B cell (primary cell): ENCODE data around the gene ID3.

ENCODE experiments used
- EZH2 ChIP-seq: IDR thresholded peaks from 2 replicates; pipeline ENCODE4 v1.6.1; 2012; ENCODE audit warnings: borderline replicate concordance, low read depth, mild to moderate bottlenecking, moderate library complexity, low read length; ENCODE audit not compliant: insufficient read depth, poor library complexity, severe bottlenecking
- TF ChIP-seq, protein P1 (sequence below): fragments of 200-600 bp; IDR thresholded peaks from one replicate; pipeline ENCODE4 v1.8.0; 2022; ENCODE audit warnings: antibody characterized with exemption, mild to moderate bottlenecking

DNA sequence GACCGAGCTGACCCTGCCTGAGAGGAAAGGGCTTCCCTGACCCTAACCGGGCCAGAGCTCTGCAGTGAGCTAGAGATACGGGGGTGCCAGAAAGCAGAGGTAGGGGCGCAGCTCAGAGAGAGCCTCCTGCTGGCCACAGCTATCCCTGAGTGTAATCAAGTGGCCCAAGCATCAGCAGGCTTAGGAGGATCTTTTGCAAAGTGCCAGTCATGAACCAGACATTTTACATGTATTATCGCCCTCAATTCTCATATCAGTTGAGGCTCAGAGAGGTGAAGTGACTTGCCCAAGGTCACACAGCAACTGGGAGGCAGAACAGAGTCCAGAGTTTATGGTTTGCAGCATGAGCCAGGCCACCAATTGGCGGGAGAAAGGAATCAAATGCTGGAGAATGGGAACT is 7.0 kb upstream of the ID3 start:
- TF ChIP-seq, protein P1, sequence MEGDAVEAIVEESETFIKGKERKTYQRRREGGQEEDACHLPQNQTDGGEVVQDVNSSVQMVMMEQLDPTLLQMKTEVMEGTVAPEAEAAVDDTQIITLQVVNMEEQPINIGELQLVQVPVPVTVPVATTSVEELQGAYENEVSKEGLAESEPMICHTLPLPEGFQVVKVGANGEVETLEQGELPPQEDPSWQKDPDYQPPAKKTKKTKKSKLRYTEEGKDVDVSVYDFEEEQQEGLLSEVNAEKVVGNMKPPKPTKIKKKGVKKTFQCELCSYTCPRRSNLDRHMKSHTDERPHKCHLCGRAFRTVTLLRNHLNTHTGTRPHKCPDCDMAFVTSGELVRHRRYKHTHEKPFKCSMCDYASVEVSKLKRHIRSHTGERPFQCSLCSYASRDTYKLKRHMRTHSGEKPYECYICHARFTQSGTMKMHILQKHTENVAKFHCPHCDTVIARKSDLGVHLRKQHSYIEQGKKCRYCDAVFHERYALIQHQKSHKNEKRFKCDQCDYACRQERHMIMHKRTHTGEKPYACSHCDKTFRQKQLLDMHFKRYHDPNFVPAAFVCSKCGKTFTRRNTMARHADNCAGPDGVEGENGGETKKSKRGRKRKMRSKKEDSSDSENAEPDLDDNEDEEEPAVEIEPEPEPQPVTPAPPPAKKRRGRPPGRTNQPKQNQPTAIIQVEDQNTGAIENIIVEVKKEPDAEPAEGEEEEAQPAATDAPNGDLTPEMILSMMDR, result no peak
- no peak for TF ChIP-seq EZH2
